Endodermal cell (in vitro differentiated cells): ENCODE data around the gene MINPP1. TPM values are rescaled to one million over a fixed set of nuclear protein-coding genes. Genes with fewer than 3 reads are reported as not detected.

Experiments used
- DNase-seq: peaks from one replicate; pipeline ENCODE4 v3.0.0-alpha.2; 2017
- H3K27ac ChIP-seq: 2 replicates; pipeline ENCODE4 v1.5.1; 2013; ENCODE audit warnings: mild to moderate bottlenecking, low read depth, low read length, moderate library complexity
- H3K27me3 ChIP-seq: 2 replicates; pipeline ENCODE4 v1.6.1; 2013; ENCODE audit warnings: mild to moderate bottlenecking, low read length, moderate library complexity; ENCODE audit not compliant: insufficient read depth, control insufficient read depth, poor library complexity, severe bottlenecking
- H3K36me3 ChIP-seq: 2 replicates; pipeline ENCODE4 v1.7.0; 2013; ENCODE audit warnings: mild to moderate bottlenecking, low read length, moderate library complexity; ENCODE audit not compliant: control insufficient read depth, insufficient read depth
- H3K4me1 ChIP-seq: one replicate; pipeline ENCODE4 v1.7.0; 2013; ENCODE audit warnings: low read length; ENCODE audit not compliant: control insufficient read depth, insufficient read depth
- H3K4me3 ChIP-seq: 2 replicates; pipeline ENCODE4 v1.5.1; 2013; ENCODE audit warnings: mild to moderate bottlenecking, low read length, moderate library complexity
- H3K9ac ChIP-seq: 2 replicates; pipeline ENCODE4 v1.6.1; 2013; ENCODE audit warnings: mild to moderate bottlenecking, low read length, moderate library complexity; ENCODE audit not compliant: poor library complexity, severe bottlenecking; ENCODE audit errors: extremely low read depth
- H3K9me3 ChIP-seq: 2 replicates; pipeline ENCODE4 v1.6.1; 2013; ENCODE audit warnings: mild to moderate bottlenecking, low read length, moderate library complexity; ENCODE audit not compliant: control insufficient read depth
- H3K27ac Mint-ChIP-seq: 2 replicates; pipeline ENCODE4 v1.8.0; 2020; ENCODE audit warnings: mixed read lengths
- H3K27me3 Mint-ChIP-seq: 2 replicates; pipeline ENCODE4 v1.8.0; 2021; ENCODE audit warnings: mild to moderate bottlenecking, mixed read lengths; ENCODE audit not compliant: insufficient read depth
- H3K36me3 Mint-ChIP-seq: 2 replicates; pipeline ENCODE4 v1.8.0; 2020; ENCODE audit warnings: low read depth, mixed read lengths
- H3K4me1 Mint-ChIP-seq: 2 replicates; pipeline ENCODE4 v1.8.0; 2020; ENCODE audit warnings: mixed read lengths
- H3K4me3 Mint-ChIP-seq: 2 replicates; pipeline ENCODE4 v1.8.0; 2020; ENCODE audit warnings: mild to moderate bottlenecking, moderate library complexity, mixed read lengths
- H3K9me3 Mint-ChIP-seq: 2 replicates; pipeline ENCODE4 v1.8.0; 2020; ENCODE audit warnings: mild to moderate bottlenecking, mixed read lengths
- WGBS, 2 experiments: methylation state at CpG; one replicate each; pipeline versions ENCODE4 v1.1.5 to v1.1.7; 2013; ENCODE audit warnings: missing lambda C conversion rate in 2 of 2, mixed read lengths in 1 of 2; ENCODE audit not compliant: insufficient coverage in 1 of 2, insufficient read length in 1 of 2; 5-methylcytosine and 5-hydroxymethylcytosine counted together
- total RNA-seq, 2 donors: library from RNA; stranded (reverse); fragmentation: NEBNext Ultra II Directional in 1 of 2; extraction: Animal tissue kit (Norgen Biotek cat#: 25700) in 1 of 2; gene quantifications; 2 replicates in 1 of 2; 3 replicates in 1 of 2; pipeline ENCODE4 v1.2.1, GENCODE V29; 2021
- TF ChIP-seq, protein P1 (sequence below): fragments of 200-600 bp; sonication (generic); conservative IDR thresholded peaks from 2 replicates; pipeline ENCODE4 v1.5.0; 2021; ENCODE audit warnings: antibody characterized with exemption, mild to moderate bottlenecking

MINPP1 gene
- total RNA-seq, 2 donors from 2014 or later, result 32.4 to 40.4 TPM

DNA sequence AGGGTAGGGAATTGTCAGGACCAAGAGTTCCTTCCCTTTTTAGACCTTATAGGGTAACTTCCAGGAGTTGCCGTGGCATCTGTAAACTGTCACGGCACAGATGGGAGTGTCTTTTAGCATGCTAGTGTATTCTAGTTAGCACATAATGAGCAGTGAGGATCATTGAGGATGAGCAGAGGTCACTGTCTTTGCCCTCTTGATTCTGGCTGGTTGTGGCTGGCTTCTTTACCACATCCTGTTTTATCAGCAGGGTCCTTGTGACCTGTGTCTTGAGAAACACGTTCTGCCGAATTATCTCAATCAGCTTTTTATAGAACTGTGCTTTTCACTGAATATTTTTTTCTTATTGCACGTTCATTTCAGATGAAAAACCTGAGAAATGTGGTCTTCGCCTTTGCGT is 41.5 kb downstream of the MINPP1 start:
- Histone ChIP-seq H3K9ac (no peak overlapping the region), H3K4me1 (peaks cover 3% of the 10 kb centered on the region), H3K4me3 (no peak overlapping the region), H3K9me3 (peaks cover 35% of the 10 kb centered on the region), H3K27me3 (no peaks in the 10 kb centered on the region), H3K27ac (no peak overlapping the region), H3K36me3 (peaks cover 54% of the 10 kb centered on the region)
- Mint-ChIP-seq H3K4me1 (peaks cover 25% of the 10 kb centered on the region), H3K4me3 (no peak overlapping the region), H3K27me3 (no peaks in the 10 kb centered on the region), H3K36me3 (peaks cover 53% of the 10 kb centered on the region), H3K27ac (no peak overlapping the region), H3K9me3 (peaks cover 30% of the 10 kb centered on the region)
- WGBS, 2 experiments, result 95 to 100% methylated on average over 5 to 7 of the region's 7 CpGs
- TF ChIP-seq, protein P1, sequence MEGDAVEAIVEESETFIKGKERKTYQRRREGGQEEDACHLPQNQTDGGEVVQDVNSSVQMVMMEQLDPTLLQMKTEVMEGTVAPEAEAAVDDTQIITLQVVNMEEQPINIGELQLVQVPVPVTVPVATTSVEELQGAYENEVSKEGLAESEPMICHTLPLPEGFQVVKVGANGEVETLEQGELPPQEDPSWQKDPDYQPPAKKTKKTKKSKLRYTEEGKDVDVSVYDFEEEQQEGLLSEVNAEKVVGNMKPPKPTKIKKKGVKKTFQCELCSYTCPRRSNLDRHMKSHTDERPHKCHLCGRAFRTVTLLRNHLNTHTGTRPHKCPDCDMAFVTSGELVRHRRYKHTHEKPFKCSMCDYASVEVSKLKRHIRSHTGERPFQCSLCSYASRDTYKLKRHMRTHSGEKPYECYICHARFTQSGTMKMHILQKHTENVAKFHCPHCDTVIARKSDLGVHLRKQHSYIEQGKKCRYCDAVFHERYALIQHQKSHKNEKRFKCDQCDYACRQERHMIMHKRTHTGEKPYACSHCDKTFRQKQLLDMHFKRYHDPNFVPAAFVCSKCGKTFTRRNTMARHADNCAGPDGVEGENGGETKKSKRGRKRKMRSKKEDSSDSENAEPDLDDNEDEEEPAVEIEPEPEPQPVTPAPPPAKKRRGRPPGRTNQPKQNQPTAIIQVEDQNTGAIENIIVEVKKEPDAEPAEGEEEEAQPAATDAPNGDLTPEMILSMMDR, result no peak
- no peak for DNase-seq

- TF ChIP-seq, protein P1, result no peak
Measured at GRCh38 chr10:87546971-87547413, 42.3 kb downstream of the MINPP1 start.

GRCh38 chr10:87547734-87548311 is 43.1 kb downstream of the MINPP1 start:
- peaks cover 45% of the 10 kb centered on the region for H3K36me3 Mint-ChIP-seq
- Histone ChIP-seq H3K4me1 (peaks cover 3% of the 10 kb centered on the region), H3K9me3 (peaks cover 19% of the 10 kb centered on the region), H3K27ac (peak overlapping the region; percentile 51), H3K9ac (no peak overlapping the region), H3K36me3 (peaks cover 47% of the 10 kb centered on the region), H3K27me3 (no peaks in the 10 kb centered on the region), H3K4me3 (no peak overlapping the region)
- H3K4me1 Mint-ChIP-seq, result peaks cover 25% of the 10 kb centered on the region
- TF ChIP-seq, protein P1, result no peak
- H3K27ac Mint-ChIP-seq, result no peak overlapping the region
- no peak for DNase-seq
- no peak overlapping the region for H3K4me3 Mint-ChIP-seq
- peaks cover 16% of the 10 kb centered on the region for H3K9me3 Mint-ChIP-seq
- WGBS, 2 experiments, result 67 to 76% methylated on average over 3 of the region's 3 CpGs
- H3K27me3 Mint-ChIP-seq, result no peaks in the 10 kb centered on the region

More at GRCh38 chr10:87546971-87547413, 42.3 kb downstream of the MINPP1 start:
- Histone ChIP-seq H3K36me3 (peaks cover 47% of the 10 kb centered on the region), H3K9ac (no peak overlapping the region), H3K9me3 (peaks cover 28% of the 10 kb centered on the region), H3K4me3 (no peak overlapping the region), H3K4me1 (peaks cover 3% of the 10 kb centered on the region), H3K27me3 (no peaks in the 10 kb centered on the region), H3K27ac (no peak overlapping the region)
- Mint-ChIP-seq H3K4me1 (peaks cover 25% of the 10 kb centered on the region), H3K27ac (no peak overlapping the region), H3K9me3 (peaks cover 24% of the 10 kb centered on the region), H3K27me3 (no peaks in the 10 kb centered on the region), H3K4me3 (no peak overlapping the region), H3K36me3 (peaks cover 46% of the 10 kb centered on the region)
- DNase-seq, result no peak
- WGBS, 2 experiments, result 87 to 100% methylated on average over 1 to 2 of the region's 2 CpGs
